Activated CD8-positive, alpha-beta T cell treated with anti-CD3 and anti-CD28 coated beads for 36 hours (primary cell): ENCODE results near the gene CS. TPM values are rescaled to one million over a fixed set of nuclear protein-coding genes. Genes with fewer than 3 reads are reported as not detected.

Source experiments
- ATAC-seq: fragments of 200-7000 bp; cut with Tn5 transposase; one replicate; pipeline ENCODE4 v1.10.0; 2021; ENCODE audit warnings: mild to moderate bottlenecking, moderate library complexity
- CTCF ChIA-PET: fragments of 350-600 bp; sonication (Branson Sonifier 250); formaldehyde crosslinking; loops from one replicate; lab custom pipeline; 2021; ENCODE audit warnings: antibody characterized with exemption; lab: Charles Lee
- POLR2A ChIA-PET: fragments of 350-600 bp; sonication (Branson Sonifier 250); formaldehyde crosslinking; loops from one replicate; lab custom pipeline; 2021; ENCODE audit warnings: antibody characterized with exemption; lab: Charles Lee
- DNase-seq: peaks from one replicate; pipeline ENCODE4 v3.0.0-alpha.2; 2020
- H3K27ac Mint-ChIP-seq: one replicate; pipeline ENCODE4 v1.8.0; 2021; ENCODE audit warnings: mild to moderate bottlenecking, mixed read lengths
- H3K27me3 Mint-ChIP-seq: one replicate; pipeline ENCODE4 v1.8.0; 2021; ENCODE audit warnings: mixed read lengths
- H3K36me3 Mint-ChIP-seq: one replicate; pipeline ENCODE4 v1.8.0; 2021; ENCODE audit warnings: low read depth, mixed read lengths
- H3K4me1 Mint-ChIP-seq: one replicate; pipeline ENCODE4 v1.8.0; 2021; ENCODE audit warnings: low read depth, mixed read lengths
- H3K4me3 Mint-ChIP-seq: one replicate; pipeline ENCODE4 v1.8.0; 2021; ENCODE audit warnings: mild to moderate bottlenecking, moderate library complexity, mixed read lengths
- H3K9me3 Mint-ChIP-seq: one replicate; pipeline ENCODE4 v1.8.0; 2021; ENCODE audit warnings: mixed read lengths
- intact Hi-C: fragments of 100-400 bp; cut with micrococcal nuclease; formaldehyde crosslinking; loops from one replicate; pipeline ENCODE4 v1.10.0; 2022
- total RNA-seq, 2 experiments: library from RNA; stranded (reverse); gene quantifications; one replicate each; pipeline ENCODE4 v1.2.3, GENCODE V29; 2021
- TF ChIP-seq, protein P1 (sequence below): fragments of 200-600 bp; IDR thresholded peaks from one replicate; pipeline ENCODE4 v1.8.0; 2022; ENCODE audit warnings: antibody characterized with exemption, mild to moderate bottlenecking

The CS gene
- total RNA-seq, 2 experiments from 2014 or later = 292 to 297 TPM

DNA sequence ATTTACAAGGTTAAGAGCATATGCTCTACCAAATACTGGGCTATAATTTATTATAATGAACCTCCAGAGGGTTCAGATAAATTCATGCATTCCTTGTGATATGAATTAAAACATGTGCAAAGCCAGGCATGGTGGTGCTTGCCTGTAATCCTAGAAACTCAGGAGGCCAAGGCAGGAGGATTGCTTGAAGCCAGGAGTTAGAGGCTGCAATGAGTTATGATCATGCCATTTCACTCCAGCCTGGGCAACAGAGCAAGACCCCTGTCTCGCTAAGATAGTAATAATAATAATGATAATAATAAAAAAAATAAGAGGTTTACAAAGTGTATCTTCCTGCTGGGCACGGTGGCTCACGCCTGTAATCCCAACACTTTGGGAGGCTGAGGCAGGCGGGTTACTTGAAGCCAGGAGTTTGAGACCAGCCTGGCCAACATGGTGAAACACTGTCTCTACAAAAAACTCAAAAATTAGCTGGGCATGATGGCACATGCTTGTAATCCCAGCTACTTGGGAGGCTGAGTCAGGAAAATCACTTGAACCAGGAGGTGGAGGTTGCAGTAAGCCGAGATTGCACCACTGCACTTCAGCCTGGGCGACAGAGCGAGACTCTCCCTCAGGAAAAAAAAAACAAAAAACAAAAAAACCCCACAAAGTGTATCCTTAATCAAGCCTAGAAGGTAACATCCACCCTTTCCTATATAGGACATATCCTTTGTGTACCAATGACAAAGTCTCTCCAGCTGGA is 7.3 kb upstream of the CS start:
- H3K4me1 Mint-ChIP-seq = peaks cover under 1% of the 10 kb centered on the region
- H3K9me3 Mint-ChIP-seq = no peaks in the 10 kb centered on the region
- no peak for ATAC-seq
- H3K4me3 Mint-ChIP-seq = no peak overlapping the region
- intact Hi-C loops = no loop called here
- ChIA-PET CTCF (interaction anchor here (1.0 to 1.5 kb wide), 3 partner anchors 29 to 101 kb away, joined by 3 to 4 read pairs (median 3); no protein-coding TSS in a partner anchor), POLR2A (interaction anchor here (1.0 kb wide), 1 partner anchor 141 kb away, joined by 3 read pairs; no protein-coding TSS in a partner anchor)
- H3K27me3 Mint-ChIP-seq = no peaks in the 10 kb centered on the region
- H3K36me3 Mint-ChIP-seq = peaks cover 30% of the 10 kb centered on the region
- DNase-seq = no peak
- TF ChIP-seq, protein P1, sequence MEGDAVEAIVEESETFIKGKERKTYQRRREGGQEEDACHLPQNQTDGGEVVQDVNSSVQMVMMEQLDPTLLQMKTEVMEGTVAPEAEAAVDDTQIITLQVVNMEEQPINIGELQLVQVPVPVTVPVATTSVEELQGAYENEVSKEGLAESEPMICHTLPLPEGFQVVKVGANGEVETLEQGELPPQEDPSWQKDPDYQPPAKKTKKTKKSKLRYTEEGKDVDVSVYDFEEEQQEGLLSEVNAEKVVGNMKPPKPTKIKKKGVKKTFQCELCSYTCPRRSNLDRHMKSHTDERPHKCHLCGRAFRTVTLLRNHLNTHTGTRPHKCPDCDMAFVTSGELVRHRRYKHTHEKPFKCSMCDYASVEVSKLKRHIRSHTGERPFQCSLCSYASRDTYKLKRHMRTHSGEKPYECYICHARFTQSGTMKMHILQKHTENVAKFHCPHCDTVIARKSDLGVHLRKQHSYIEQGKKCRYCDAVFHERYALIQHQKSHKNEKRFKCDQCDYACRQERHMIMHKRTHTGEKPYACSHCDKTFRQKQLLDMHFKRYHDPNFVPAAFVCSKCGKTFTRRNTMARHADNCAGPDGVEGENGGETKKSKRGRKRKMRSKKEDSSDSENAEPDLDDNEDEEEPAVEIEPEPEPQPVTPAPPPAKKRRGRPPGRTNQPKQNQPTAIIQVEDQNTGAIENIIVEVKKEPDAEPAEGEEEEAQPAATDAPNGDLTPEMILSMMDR = no peak
- H3K27ac Mint-ChIP-seq = no peak overlapping the region

GRCh38 chr12:56304872-56305590 is 4.9 kb upstream of the CS start:
- Mint-ChIP-seq H3K4me1 (peaks cover 16% of the 10 kb centered on the region), H3K36me3 (peaks cover 25% of the 10 kb centered on the region), H3K27ac (no peak overlapping the region), H3K27me3 (no peaks in the 10 kb centered on the region), H3K4me3 (no peak overlapping the region), H3K9me3 (no peaks in the 10 kb centered on the region)
- ATAC-seq (no peak), DNase-seq (no peak)
- intact Hi-C loops = no loop called here
- POLR2A ChIA-PET = no interaction called here
- CTCF ChIA-PET = interaction anchor here (0.6 to 1.8 kb wide), 2 partner anchors 115 to 159 kb away, joined by 3 to 4 read pairs; partner anchors contain the start of gene SMARCC2
- TF ChIP-seq, protein P1 = no peak

- intact Hi-C loops = no loop called here
- DNase-seq (no peak), ATAC-seq (no peak)
- POLR2A ChIA-PET = no interaction called here
- H3K9me3 Mint-ChIP-seq = no peaks in the 10 kb centered on the region
- H3K27ac Mint-ChIP-seq = no peak overlapping the region
- H3K27me3 Mint-ChIP-seq = no peaks in the 10 kb centered on the region
- CTCF ChIA-PET = interaction anchor here (1.8 kb wide), 1 partner anchor 160 kb away, joined by 4 read pairs; no protein-coding TSS in a partner anchor
- H3K4me3 Mint-ChIP-seq = no peak overlapping the region
- H3K4me1 Mint-ChIP-seq = peaks cover 16% of the 10 kb centered on the region
- TF ChIP-seq, protein P1 = no peak
- H3K36me3 Mint-ChIP-seq = peaks cover 26% of the 10 kb centered on the region
Observed at GRCh38 chr12:56304276-56304675, 4.1 kb upstream of the CS start.

DNA sequence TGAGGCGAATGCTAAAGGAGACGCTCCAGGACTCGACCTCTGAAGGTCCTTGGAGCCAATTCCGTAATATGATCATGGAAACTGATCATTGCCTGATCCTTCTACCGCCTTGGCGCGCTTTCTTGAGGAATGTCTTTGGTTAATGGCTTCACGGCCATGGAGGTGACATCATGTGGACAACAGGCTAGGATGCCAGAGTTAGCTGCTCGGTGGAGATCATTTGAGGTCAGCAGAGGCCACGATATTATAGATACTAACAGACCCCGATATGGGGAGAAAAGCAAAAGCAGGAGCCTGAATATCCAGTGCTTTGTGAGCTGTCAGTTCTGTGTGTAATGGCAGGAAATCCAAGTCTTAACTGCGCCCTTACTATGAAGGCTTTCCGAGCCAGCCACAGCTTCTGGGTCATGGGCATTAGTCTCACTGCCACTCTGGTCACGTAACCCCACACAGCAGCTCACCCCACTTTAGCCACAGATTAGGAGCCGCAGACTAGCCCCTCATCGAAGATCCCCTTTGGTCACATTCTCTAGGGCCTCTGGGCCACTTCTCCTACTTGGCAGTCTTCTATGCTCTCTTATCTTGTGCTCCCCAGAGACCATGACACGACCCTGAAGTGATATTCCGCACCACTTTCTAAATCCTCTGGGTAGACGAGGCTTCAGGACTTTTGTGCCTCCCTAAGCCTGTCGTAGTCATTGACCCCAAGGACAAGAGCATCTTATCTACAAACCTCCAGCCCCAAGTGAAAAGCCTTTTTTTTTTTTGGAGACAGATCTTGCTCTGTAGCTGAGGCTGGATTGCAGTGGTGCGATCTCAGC is 724 bp upstream of the CS start:
- Mint-ChIP-seq H3K36me3 (peaks cover 41% of the 10 kb centered on the region), H3K4me3 (peak overlapping the region; percentile 93), H3K9me3 (no peaks in the 10 kb centered on the region), H3K27me3 (no peaks in the 10 kb centered on the region), H3K27ac (peak overlapping the region; percentile 94), H3K4me1 (peaks cover 43% of the 10 kb centered on the region)
- TF ChIP-seq, protein P1 = no peak
- ATAC-seq (no peak), DNase-seq (no peak)
- ChIA-PET POLR2A (interaction anchor here (0.6 to 2.9 kb wide), 9 partner anchors 9 to 170 kb away, joined by 3 to 10 read pairs (median 4); partner anchors contain the start of gene PAN2), CTCF (interaction anchor here (0.8 to 1.2 kb wide), 5 partner anchors 23 to 149 kb away, joined by 3 read pairs; partner anchors contain the start of gene MYL6B)
- intact Hi-C loops = no loop called here
